Neural cell (in vitro differentiated cells): ENCODE results near the gene C4B. TPM values are rescaled to one million over a fixed set of nuclear protein-coding genes. Genes with fewer than 3 reads are reported as not detected.
A peak's percentile ranks its signal among the peaks of the same experiment; 100 is the strongest.
"Not testable (repeated sequence)": the region's sequence is repeated elsewhere in the genome, so short reads cannot be mapped to it uniquely, and the experiment has no call there.

Source experiments
- H2AFZ ChIP-seq: fragments of 200-600, 300-800 bp; sonication (generic), shearing (Covaris generic); 2 replicates; pipeline ENCODE4 v1.6.0; 2014; ENCODE audit warnings: low read depth, mild to moderate bottlenecking, antibody characterized with exemption, low read length, moderate library complexity
- H3F3A ChIP-seq: fragments of 200-600 bp; shearing (Covaris generic); 2 replicates; pipeline ENCODE4 v1.6.1; 2016; ENCODE audit warnings: mild to moderate bottlenecking, moderate library complexity, mixed read lengths, antibody characterized with exemption, low read length; ENCODE audit not compliant: insufficient read depth, poor library complexity, severe bottlenecking
- H3K27ac ChIP-seq: fragments of 200-600, 300-800 bp; sonication (generic), shearing (Covaris generic); 2 replicates; pipeline ENCODE4 v1.5.1; 2014; ENCODE audit warnings: mild to moderate bottlenecking, low read length, moderate library complexity
- H3K27me3 ChIP-seq: fragments of 300-800, 200-600 bp; sonication (generic), shearing (Covaris generic); 2 replicates; pipeline ENCODE4 v1.6.0; 2014; ENCODE audit warnings: mild to moderate bottlenecking, low read depth, low read length, moderate library complexity; ENCODE audit not compliant: insufficient read depth
- H3K36me3 ChIP-seq: fragments of 300-800, 200-600 bp; sonication (generic), shearing (Covaris generic); 2 replicates; pipeline ENCODE4 v1.5.1; 2014; ENCODE audit warnings: mild to moderate bottlenecking, antibody characterized with exemption, low read length, moderate library complexity; ENCODE audit not compliant: insufficient read depth
- H3K4me2 ChIP-seq: fragments of 300-800, 200-600 bp; sonication (generic), shearing (Covaris generic); 2 replicates; pipeline ENCODE4 v1.6.0; 2014; ENCODE audit warnings: mild to moderate bottlenecking, low read length
- H3K4me3 ChIP-seq: fragments of 300-800, 200-600 bp; sonication (generic), shearing (Covaris generic); 2 replicates; pipeline ENCODE4 v1.5.1; 2014; ENCODE audit warnings: mild to moderate bottlenecking, low read length, moderate library complexity
- H3K79me2 ChIP-seq: fragments of 200-600 bp; shearing (Covaris generic); replicated peaks from 2 replicates; pipeline ENCODE4 v1.6.0; 2014; ENCODE audit warnings: mild to moderate bottlenecking, low read length, moderate library complexity; ENCODE audit not compliant: insufficient read depth
- H3K9ac ChIP-seq: fragments of 300-800, 200-600 bp; sonication (generic), shearing (Covaris generic); 2 replicates; pipeline ENCODE4 v1.6.1; 2016; ENCODE audit warnings: mild to moderate bottlenecking, low read length, mixed read lengths
- H3K9me2 ChIP-seq: fragments of 200-600 bp; shearing (Covaris generic); 2 replicates; pipeline ENCODE4 v1.6.1; 2016; ENCODE audit warnings: mild to moderate bottlenecking, low read length, mixed read lengths; ENCODE audit not compliant: insufficient read depth
- H3K9me3 ChIP-seq: fragments of 200-600, 300-800 bp; sonication (generic), shearing (Covaris generic); 2 replicates; pipeline ENCODE4 v1.6.1; 2016; ENCODE audit warnings: mild to moderate bottlenecking, mixed run types, low read length, moderate library complexity, mixed read lengths
- H4K20me1 ChIP-seq: fragments of 200-600 bp; shearing (Covaris generic); 2 replicates; pipeline ENCODE4 v1.6.1; 2016; ENCODE audit warnings: mild to moderate bottlenecking, mixed run types; ENCODE audit not compliant: insufficient read depth
- CTCF ChIP-seq: fragments of 450-650 bp; IDR thresholded peaks from 2 replicates; pipeline ENCODE4 v1.5.1; 2014; ENCODE audit warnings: antibody characterized with exemption, mild to moderate bottlenecking, moderate library complexity; ENCODE audit not compliant: poor library complexity, severe bottlenecking
- EP300 ChIP-seq: fragments of 450-650 bp; conservative IDR thresholded peaks from 2 replicates; pipeline ENCODE4 v1.6.1; 2014; ENCODE audit warnings: antibody characterized with exemption, mild to moderate bottlenecking, moderate library complexity; ENCODE audit not compliant: poor library complexity, severe bottlenecking
- EZH2 ChIP-seq: fragments of 200-600, 300-800 bp; shearing (Covaris generic), sonication (generic); IDR thresholded peaks from 2 replicates; pipeline ENCODE4 v1.6.1; 2014; ENCODE audit warnings: antibody characterized with exemption, low read length, borderline replicate concordance, mild to moderate bottlenecking; ENCODE audit not compliant: insufficient read depth, poor library complexity, severe bottlenecking
- MXI1 ChIP-seq: fragments of 450-650 bp; conservative IDR thresholded peaks from 2 replicates; pipeline ENCODE4 v1.6.1; 2014; ENCODE audit warnings: antibody characterized with exemption, mild to moderate bottlenecking; ENCODE audit not compliant: poor library complexity, severe bottlenecking
- POLR2AphosphoS5 ChIP-seq: IDR thresholded peaks from 2 replicates; pipeline ENCODE4 v1.6.1; 2012
- RAD21 ChIP-seq: fragments of 450-650 bp; conservative IDR thresholded peaks from 2 replicates; pipeline ENCODE4 v1.6.1; 2014; ENCODE audit warnings: antibody characterized with exemption, mild to moderate bottlenecking, moderate library complexity
- REST ChIP-seq: IDR thresholded peaks from 2 replicates; pipeline ENCODE4 v1.6.1; 2012; ENCODE audit warnings: borderline replicate concordance
- SMC3 ChIP-seq: fragments of 450-650 bp; conservative IDR thresholded peaks from 2 replicates; pipeline ENCODE4 v1.6.1; 2014; ENCODE audit warnings: antibody characterized with exemption, mild to moderate bottlenecking, moderate library complexity; ENCODE audit not compliant: poor library complexity
- TAF1 ChIP-seq: IDR thresholded peaks from 2 replicates; pipeline ENCODE4 v1.6.1; 2012; ENCODE audit warnings: low read depth
- polyA plus RNA-seq: library from polyadenylated mRNA; depleted of rRNA; stranded (reverse); fragments of >200 nt; gene quantifications from 2 replicates; pipeline ENCODE4 v1.2.3, GENCODE V29; 2014

The C4B gene
- polyA plus RNA-seq, 1 donor from 2014 or later, result 4.6 TPM

- Histone ChIP-seq H3K27me3 (no peaks in the 10 kb centered on the region), H3K27ac (peak overlapping the region; percentile 98), H3K79me2 (peaks cover 22% of the 10 kb centered on the region), H2AFZ (peak overlapping the region; percentile 81), H3K9ac (peak overlapping the region; percentile 93), H3K4me2 (peak overlapping the region; percentile 85), H4K20me1 (no peaks in the 10 kb centered on the region), H3K36me3 (no peaks in the 10 kb centered on the region), H3K9me2 (no peaks in the 10 kb centered on the region), H3K4me3 (peak overlapping the region; percentile 95), H3F3A (no peaks in the 10 kb centered on the region), H3K9me3 (no peaks in the 10 kb centered on the region)
- TF ChIP-seq REST (peak; percentile 4), POLR2AphosphoS5 (no peak), RAD21 (no peak), EP300 (no peak), SMC3 (no peak)
Measured at GRCh38 chr6:31972709-31973350, 41.8 kb upstream of the C4B start.

- H3K9ac ChIP-seq, H3K36me3 ChIP-seq, H3K4me3 ChIP-seq, H3F3A ChIP-seq, H3K27me3 ChIP-seq, H3K27ac ChIP-seq, H3K4me2 ChIP-seq, H4K20me1 ChIP-seq, H2AFZ ChIP-seq, H3K9me2 ChIP-seq, H3K9me3 ChIP-seq: not testable (repeated sequence)
- peaks cover 20% of the 10 kb centered on the region for H3K79me2 ChIP-seq
Measured at GRCh38 chr6:31976065-31976464, 38.5 kb upstream of the C4B start.

- Histone ChIP-seq H3K9ac (no peak overlapping the region), H3K4me3 (no peak overlapping the region), H3K4me2 (no peak overlapping the region), H3F3A (no peaks in the 10 kb centered on the region), H3K36me3 (no peaks in the 10 kb centered on the region), H2AFZ (no peak overlapping the region), H3K27me3 (no peaks in the 10 kb centered on the region), H3K27ac (no peak overlapping the region), H3K79me2 (peaks cover 14% of the 10 kb centered on the region), H3K9me2 (no peaks in the 10 kb centered on the region), H4K20me1 (no peaks in the 10 kb centered on the region), H3K9me3 (no peaks in the 10 kb centered on the region)
- no peak for TF ChIP-seq CTCF
- TF ChIP-seq EP300, result no peak
- no peak for TF ChIP-seq SMC3
- TF ChIP-seq POLR2AphosphoS5, result no peak
- TF ChIP-seq MXI1, result no peak
- TF ChIP-seq RAD21, result no peak
- TF ChIP-seq EZH2, result no peak
- TF ChIP-seq REST, result no peak
- no peak for TF ChIP-seq TAF1
Measured at GRCh38 chr6:31977816-31978431, 36.7 kb upstream of the C4B start.
